C1 segment of cervical spinal cord (tissue), 14 donors: ENCODE measurements around the gene PCSK6.

Experiments
- DNase-seq, 14 donors: peaks; one replicate each; lab custom pipeline; 2025; lab: John Stamatoyannopoulos, UW

The PCSK6 gene

DNA sequence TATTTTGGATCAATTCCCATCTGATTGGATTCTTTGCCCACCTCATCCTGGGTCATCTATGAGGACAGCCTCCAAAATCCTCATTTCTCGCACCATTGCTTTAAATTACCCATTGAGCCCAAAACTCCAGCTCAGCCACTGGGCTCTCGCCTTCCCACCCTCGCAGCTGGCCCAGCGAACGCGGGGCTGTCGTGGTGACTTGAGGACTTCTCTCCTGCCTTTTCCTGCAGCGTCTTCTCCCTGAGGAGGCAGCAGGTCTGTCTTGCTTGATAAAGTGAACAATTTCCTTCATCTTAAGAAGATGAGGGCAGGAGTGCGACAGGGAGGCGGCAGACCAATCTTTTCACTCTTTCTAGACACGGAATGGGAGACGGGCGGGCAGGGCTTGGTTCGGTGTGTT is 161.5 kb downstream of the PCSK6 start:
- DNase-seq: no peak

DNA sequence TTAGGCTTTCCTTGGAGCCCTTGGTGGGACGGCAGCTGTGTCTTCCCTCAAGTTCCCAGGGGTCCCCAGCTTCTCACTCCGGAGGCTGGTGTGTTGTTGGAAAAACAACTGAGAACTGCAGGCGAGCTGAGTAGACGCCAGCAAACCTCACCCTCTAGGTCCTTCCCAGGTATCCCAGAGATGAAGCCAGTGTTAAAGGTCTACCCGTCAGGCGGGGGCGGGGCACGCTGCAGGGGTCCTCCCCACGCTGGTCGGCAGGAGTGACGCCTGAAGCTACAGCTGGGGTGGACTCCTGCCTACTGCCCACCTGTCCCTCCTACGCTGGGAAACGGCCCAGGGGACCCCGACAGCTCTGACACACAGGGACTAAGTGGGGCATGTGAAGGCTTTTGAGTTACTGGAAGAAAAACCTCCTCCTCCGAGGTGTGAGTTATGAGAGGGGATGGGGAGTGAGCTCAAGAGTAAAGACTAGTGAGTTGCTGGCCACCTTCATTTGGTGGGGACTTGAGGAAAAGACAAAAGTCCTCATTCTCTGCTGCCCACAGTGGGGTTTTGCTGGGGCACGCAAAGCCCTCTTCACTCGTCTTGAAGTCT is 162.3 kb downstream of the PCSK6 start:
- DNase-seq: no peak

DNA sequence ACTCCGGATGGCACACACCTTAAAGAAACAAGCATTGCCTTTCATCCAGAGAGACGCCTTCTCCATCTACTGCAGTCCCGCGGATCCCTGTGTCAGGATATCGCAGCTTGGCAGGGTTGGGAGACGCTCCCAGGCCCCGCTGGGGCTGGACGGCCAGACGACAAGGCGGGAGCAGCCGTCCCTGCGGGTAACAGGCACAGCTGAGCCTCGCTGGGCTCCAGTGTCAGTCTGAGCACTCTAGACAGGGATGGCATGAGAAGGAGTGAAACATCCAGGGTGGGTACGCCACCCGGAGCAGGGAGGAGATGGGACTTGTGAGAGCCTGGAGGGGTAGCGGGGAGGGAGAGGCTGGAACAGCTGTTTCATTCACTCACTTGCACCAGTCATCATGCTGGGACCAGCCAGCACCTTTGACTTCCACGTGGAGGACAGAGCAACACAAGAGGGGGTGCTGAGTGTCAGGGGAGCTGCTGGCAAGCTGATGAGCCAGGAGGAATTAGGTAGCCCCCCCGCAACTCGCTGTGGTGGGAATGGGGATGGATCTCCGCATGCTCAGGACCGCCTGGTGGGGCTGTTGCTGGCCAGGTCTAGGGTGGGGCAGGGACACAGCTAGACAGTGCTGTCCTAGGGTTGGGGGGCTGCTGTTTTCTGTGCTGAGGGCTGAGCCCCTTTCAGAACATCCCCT is 162.9 kb downstream of the PCSK6 start:
- peak in 1 of 14 donors; percentile 10 for DNase-seq

DNA sequence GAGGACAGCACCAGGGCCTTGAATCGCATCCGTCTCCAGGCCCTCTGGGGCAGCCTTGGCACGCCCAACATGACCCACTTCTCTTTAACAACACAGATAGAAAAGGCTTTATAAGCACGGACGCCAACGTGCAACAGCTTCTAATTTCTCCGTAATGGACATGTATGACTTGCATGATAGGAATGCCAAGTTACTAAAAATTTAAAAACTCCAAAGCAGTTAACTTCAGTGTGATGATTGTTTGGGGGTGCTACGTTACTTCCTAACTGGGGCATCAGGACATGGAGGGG is 163.5 kb downstream of the PCSK6 start:
- DNase-seq: no peak

DNA sequence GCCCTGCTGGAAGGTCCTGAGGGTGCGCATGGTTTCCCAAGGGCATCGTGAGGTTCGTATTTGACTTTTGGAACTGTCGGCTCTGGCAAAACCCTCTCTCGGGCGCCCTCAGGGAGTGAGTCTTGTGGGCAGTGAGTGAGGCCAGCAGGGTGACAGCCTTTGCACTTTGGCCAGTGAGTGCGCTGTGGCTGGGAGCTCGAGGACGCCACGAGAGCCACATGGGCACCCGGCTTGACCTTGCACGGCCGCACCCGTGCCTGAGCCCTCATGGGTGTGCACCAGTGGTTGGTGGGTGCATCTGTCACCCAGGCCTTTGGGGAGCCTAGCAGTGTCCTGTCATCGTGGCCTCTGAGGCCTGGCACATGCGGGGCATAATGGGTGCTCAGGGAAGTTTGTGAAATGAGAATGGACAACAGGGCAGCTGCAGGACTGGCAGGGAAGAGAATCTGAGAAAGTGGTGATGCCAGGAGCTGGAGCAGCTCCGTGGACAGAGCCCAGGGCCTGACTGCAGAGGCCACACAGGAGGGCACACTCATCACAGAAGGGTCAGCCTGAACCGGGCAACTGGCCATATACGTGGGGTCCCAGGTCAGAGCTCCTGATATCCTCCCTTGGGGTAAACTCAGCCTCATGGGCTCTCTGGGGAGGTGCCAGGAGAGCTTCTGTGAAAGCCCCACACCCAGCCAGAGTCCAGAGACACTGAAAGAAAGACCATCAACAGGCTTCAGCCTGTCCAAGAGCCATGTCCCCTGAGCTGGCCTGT is 164.1 kb downstream of the PCSK6 start:
- no peak for DNase-seq

DNA sequence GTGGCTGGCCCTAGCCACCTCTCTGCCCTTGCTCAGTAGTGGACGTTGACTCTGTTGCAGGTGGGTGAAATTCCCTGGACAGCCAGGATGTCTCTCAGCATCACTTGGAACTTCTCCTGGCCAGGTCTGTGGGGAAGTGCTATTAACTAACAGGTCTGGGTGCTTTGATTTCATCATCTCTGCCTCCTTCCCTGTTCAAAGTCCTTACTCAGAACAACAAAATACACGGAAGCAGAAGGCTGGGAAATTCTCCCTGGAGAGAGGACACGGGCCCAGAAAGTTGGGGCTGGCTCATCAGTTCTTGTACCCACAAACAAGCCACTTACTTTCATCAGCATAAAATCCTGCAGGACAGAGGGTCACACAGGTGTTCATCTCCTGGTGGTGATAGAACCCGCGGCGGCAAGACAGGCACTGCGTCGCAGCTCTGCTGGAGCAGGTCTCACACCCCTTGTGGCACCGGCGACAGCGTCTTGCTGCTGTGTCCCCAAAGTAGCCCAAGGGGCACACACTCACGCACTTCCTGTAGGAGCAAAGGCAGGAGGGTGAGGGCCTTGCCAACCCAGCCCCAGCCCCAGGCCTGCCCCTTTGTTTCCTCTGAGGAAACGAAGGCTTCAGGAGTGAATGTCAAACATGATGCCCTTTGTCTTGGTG is 164.9 kb downstream of the PCSK6 start:
- no peak for DNase-seq

DNA sequence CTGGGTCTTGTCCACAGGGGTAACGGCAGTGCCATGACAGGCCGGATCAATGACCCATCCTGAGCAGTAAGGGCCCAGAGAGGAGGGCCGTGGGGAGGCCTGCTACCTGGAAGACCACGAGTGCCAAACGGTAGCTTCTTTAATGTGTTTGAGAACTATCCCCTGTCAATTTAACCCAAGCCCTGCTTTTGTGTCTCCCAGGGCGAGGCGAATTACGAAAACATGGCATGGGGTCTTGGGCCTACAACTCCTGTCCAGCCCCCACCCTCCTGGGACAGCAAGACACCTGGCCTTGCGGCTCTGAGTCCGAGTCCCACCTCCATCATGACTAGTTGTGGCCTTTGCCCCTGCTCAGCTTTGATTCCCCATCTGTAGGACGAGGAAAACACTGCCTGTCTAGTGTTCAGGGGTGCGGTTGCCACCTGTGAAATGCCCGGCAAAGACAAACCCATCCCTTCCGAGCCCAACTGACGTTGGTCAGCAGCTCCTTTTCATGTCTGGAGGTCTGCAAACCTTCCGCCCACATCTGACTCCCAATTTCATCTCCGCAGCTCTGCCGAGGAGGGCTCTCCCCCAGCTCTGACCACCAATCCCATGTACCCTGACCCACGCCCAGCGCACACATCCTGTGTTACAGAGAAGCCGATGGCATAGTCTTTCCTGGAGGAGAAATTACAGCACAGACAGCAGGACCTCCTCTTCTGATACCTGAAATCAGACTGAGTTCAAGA is 165.5 kb downstream of the PCSK6 start:
- no peak for DNase-seq

DNA sequence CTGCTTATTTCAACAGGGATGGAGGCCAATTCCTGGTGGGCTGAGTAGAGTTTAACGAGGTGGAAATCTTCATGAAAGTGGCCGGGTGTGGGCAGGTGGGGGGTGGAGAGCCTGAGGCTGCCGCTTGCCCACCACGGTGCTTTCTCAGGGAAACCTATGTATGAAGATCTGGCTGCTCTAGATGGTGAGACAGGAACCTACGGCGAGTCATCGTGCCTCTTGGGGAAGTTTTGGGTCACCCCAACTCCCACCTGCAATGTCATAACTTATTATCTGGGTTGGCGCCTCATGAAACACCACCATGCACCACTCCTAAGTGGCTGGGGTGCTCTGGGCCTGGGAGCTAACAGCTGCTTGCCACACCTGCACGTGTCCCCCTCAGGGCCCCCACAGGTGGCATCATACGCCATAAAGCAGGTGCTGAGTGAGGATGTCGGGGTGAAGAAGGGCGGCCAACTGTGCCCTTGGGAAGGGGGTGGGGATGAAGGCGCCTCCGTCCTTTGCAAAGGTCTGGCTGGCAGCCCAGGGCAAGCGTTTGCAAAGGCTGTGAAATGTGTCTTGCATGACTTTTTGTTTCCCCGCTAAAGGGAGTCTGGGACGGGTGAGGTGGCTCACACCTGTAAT is 166.5 kb downstream of the PCSK6 start:
- DNase-seq: no peak

DNA sequence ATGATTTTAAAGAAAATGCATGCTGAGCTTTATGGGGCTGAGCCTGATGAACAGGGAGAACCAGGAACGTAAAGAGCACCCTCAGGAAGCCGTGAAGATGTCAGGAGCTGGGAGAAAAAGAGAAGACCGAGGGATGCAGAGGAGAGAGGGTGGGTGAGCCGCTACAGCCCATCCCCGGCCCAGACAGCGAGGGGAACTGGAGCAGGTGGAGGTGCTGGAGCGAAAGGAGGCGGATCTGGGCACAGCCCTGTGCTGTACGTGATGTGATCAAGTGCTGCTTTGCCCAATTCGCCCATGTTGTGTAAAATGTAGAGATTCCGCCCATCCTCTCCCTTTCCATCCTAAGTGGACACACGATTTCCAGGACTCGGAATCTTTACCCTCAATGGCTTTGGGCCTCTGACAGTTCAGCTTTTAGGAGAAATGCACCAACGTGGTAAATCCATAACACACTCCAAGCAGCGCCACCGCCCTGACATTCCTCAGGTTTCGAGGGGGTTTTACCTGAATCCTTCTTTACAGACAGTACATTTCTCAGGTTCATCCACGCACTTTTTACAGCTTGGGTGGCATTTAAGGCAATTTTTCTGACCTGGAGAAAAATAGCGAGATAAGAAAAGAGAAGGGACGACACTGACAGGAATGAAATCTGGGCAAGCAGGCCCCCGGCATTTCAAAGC is 167.4 kb downstream of the PCSK6 start:
- DNase-seq: no peak

DNA sequence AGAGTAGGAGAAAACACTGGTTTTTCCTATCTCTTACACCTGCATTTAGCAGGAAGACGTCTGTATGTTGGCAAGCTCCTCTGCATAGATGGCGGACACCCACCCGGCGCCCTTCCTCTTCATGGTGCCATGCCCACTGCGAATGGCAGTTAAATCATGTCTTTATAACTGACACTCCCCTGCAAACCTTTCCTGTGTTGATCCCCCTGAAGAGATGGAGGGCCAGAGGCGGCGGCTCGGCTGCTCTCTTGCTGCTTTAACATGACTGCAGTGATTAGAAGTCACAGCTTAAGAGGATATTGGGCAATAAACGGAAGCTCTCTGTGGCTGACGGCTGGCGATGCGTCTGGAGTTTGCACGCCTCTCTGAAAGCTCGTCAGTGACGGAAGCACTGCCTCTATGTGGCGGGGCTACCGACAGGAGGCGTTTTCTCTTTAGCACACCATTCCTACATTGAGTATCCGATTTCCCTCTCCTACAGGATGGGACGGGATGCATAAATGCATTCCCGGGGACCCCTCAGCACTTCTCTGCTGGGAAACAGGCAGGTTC is 168.9 kb downstream of the PCSK6 start:
- DNase-seq: peak in 1 of 14 donors; percentile 11

DNA sequence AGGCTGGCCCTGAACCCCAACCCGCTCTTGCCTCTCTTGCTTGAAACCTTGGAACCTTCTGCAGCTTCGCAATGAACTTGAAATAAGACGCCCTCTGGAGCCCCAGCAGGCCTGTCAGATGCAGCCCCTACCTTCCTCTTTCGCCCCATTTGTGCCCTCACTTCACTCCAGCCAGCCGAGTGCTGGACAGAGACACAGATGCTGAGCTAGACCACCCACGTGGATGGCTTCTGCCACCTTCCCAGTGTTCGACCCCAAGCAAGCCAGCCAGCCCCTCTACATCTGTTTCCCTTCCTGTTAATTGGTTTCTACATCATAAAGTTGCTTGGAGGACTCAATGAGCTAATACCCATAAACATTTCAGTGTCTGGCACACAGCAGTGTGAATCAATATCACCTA is 170.7 kb downstream of the PCSK6 start:
- DNase-seq: no peak

DNA sequence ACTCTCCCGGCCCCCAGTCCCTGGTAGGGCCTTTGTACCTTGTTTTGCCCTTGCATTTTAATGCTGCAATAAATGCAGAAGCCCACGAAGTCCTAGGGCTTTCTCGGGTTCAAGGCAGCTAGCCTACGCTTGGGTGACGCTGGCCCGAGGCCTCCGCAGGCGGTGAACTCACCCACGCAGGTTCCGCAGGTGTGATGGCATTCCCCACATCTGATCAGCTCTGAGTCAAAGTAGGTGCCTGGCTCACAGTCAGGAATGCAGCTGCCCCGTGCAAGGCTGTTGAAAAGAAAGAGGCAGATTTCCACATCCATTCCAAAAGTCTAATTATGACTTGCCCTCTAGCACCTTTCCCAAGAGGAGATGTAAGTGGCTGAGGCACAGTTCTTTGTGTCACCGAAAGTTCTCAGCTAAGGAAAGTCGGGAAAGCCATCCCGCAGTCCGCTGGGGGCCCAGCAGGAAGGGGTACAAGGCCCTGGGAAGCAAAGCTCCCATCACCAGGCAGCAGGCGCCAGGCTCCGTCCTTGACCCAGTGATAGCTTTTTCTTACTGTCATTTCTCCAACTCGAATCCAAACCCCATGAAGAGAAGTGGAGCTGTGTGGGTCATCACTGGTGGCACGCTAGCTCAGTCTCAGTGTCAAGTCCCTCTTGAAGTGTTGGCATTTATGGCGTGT is 171.2 kb downstream of the PCSK6 start:
- DNase-seq: no peak

DNA sequence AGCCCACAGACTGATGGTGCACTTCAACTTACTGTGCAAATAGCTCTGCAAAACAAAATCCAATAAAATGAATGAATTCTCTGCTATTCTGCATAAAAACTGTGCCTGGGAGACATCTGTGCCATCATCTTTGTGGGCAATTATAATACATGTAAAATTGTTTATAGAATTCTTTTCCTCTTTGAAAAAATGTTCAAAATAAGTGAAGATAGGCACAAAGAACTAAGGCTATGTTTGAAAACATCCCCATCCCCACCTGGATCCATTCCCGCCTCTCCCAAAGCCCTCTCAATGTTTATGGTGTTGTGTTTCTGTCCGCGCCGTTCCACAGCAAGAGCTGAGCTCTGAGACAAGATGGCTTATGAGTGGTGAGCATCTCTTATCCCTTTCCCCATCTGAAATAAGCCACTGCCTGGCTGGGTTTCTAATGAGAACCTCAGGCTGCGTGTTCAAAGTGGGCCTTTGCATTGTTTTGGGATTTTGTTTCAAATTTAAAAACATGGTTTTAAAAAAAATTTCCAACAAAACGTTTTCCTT is 172.1 kb downstream of the PCSK6 start:
- DNase-seq: no peak

DNA sequence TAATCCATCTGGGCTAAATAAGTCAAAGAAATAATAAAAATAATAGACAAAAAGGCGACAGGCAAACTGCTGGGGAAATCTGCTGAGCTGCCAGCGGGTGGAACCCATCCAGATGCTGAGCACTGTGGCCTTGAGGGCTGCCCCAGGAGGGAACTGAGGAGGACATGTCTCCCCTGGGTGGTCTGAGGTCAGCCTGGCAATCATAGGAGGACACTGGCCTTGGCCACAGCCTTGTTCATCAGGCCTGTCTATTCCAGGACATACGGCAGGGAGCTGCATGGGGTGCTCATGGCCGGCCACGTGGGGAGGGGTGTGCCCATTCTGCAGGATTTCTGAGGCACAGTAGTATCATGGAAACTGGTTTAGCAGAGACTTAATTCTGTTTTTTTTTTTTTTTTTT is 173.0 kb downstream of the PCSK6 start:
- DNase-seq: no peak

DNA sequence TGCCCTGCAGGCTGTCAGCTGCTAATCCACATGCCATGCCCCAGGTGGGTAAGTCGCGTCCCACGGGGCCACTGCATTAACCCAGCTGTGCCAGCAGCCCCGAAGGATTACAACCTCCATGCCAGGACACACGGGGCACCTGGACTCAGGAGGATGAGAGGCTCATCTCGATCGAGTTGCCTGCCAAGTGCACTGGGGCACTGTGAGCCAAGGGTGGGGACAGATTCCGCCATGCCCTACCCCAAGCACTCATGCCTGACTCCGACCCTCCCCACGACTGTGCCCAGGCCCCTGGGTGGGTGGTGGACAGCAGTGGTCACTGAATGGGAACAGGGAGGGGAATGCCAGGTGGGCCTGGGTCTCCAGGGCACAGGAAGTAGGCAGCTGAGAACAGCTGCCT is 173.8 kb downstream of the PCSK6 start:
- no peak for DNase-seq

DNA sequence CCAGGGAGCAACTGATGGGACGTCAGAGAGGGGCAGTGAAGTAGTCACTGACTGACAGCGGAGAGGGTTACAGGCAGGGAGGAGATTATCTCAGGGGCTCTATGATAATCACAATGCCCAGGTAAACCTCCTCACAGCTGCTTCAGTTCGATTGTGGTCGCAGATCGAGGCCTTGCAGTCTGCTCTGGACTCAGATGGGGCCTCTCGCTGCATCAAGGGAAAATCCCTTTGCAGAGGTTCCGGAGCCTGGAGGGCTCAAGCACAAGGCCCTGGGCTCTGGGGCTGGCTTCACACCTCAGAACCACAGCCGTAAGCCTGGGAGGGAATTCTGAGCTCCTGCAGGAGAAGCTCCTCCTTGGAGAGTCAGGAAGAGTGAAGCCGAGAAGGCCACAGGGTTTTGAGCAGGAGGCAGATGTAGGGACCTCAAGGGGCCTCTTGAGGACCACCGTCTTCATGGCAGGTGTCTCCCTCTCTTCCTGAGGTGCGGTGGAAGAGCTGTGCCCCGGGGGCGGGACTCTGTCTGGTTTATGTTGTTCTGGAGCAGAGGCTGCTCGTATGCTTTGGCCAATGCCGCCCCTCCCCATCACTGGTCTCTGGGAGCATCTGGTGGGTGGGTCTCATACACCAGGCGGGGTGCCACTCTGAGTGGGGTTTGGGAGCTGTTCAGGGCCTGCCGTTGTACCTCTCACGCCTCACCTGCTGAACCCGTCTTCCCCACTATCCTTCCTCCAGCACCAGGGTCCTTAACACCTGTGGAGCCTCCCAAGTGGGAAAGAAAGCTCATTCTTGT is 175.0 kb downstream of the PCSK6 start:
- no peak for DNase-seq

DNA sequence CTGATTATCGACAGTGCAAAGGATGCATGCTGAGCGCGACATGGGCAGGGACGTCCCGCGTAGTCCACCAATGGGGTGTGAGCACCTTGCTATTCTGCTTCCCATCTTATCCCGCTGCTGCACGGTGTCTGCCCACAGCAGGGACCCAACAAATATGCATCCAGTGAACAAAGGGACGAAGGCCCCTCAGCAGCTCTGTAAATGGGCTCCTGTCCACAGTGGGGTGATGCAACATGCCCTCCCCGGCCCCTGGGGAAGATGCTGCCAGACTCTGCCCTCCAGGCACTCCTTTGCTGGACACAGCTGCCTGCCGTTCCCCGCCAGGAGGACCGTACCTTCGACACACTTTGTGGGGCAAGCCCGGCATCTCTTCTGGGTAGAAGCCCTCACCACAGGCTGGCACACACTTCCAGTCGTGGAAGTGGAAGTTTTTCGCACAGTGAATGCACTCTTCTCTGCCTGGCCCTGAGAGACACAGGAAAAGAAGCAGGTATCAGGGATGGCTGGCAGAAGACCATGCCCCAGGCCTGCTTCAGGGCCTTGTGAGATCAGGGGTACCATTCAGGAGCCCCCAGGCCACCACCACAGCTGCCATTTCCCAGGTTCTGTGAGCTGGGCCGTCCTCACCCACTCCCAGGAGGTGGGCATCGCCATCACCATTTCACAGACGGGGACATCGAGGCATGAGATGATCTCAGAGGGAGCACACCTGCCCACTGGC is 176.3 kb downstream of the PCSK6 start:
- no peak for DNase-seq

DNA sequence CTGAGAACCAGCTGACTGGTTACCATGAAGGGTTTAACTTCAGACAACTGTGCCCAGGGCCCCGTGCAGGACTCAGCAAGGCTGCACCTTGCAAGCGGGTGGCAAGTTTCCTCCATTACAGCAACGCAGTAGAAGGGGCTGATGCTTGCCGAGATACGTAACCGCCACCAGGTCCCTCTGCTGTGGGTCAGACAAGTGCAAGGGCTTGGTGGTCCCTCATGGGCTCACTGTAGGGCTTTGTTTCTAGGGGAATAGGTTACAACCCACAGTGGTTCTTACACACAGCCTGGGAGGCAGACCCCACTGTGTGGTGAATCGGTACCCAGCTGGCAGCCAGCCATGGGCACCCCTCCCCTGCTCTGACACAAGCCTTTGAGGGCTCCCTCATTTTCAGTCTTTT is 179.0 kb downstream of the PCSK6 start:
- DNase-seq: no peak

DNA sequence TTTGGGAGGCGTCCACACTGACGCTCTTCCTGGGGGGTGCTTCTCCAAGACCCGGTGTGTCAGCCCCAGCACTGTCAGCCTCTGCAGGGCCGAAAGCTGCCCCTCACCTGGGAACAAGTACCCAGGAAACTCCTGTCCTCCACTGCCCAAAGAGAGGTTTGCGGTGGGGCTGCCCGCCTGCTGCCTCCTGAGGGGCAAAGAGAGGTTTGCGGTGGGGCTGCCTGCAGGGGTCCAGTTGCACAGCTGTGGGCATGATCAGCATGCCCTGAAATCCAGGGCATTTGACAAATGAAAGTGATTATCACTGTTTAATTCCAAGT is 179.4 kb downstream of the PCSK6 start:
- no peak for DNase-seq
